NCI-H748 treated with DMSO at 0.1 percent for 48 hours (cell line): ENCODE data around the gene SLC38A6.

Experiments
- DNase-seq: peaks from one replicate; lab custom pipeline; 2025; lab: John Stamatoyannopoulos, UW

Gene SLC38A6

GRCh38 chr14:60980811-60981632 lies at the start of gene SLC38A6, which contains the start of gene TRMT5:
Gene SLC38A6 (plus strand): TSS chr14:60981245. CDS start chr14:60981278, 33 bp downstream.
Gene TRMT5 (minus strand): TSS chr14:60981079. CDS start chr14:60980973, 106 bp downstream.
- DNase-seq, result peak; percentile 91

GRCh38 chr14:60933920-60934655 lies 47.0 kb upstream of the SLC38A6 start:
- DNase-seq, result no peak

DNA sequence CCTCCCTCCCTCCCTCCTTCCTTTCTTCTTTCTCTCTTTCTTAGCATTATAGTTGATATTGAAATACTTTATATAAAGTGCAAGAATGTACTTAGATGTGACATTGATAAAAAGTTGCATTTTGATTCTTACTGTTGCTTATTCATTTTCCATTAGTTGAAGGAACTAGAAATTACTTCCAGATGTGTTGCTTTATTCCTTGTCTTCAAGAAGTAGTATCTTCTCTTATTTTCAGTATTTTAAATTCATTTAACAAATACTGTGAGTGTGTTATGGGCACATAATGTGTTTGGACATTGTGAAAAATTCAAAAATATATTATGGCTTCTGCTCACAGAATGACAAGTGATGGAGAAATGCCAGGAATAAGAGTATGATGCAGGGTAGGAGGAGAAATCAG lies 45.7 kb upstream of the SLC38A6 start:
- DNase-seq, result no peak

DNA sequence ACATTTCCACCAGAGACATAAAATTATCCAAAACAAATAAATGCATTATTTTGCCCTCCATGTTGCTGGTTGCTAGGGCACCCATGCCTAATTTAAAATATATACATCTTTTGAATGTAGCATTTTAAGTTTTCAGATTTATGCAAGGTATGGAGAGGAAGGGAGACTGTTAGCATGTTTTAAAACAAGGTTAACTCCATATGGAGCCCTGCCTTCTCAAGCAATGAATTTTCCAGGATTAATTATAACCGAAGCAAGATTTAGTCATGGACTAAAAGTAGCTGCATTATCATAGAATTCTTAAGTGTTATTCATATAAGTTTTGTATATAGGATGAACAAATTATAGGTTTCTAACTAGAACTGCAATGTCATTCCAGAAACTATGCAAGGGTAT lies 37.4 kb upstream of the SLC38A6 start:
- DNase-seq, result no peak

- no peak for DNase-seq
These were observed 36.8 kb upstream of the SLC38A6 start for GRCh38 chr14:60944204-60944603.

- no peak for DNase-seq
These were observed 35.1 kb upstream of the SLC38A6 start for GRCh38 chr14:60945984-60946383.

DNA sequence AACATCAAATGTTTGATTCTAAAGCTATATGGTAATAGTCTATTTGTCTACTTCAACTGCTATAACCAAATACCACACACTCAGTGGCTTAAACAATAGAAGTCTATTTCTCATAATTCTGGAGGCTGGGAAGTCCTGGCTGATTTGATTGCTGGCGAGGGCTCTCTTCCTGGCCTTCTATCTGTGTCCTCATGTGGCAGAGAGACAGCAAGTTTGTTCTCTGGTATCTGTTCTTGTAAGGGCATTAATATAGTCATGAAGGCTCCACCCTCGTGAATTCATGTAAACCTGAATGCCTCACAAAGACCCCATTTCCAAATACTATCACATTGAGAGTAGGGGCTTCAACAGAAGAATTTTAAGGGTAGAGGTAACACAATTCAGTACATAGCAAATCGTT lies 34.3 kb upstream of the SLC38A6 start:
- DNase-seq, result no peak

DNA sequence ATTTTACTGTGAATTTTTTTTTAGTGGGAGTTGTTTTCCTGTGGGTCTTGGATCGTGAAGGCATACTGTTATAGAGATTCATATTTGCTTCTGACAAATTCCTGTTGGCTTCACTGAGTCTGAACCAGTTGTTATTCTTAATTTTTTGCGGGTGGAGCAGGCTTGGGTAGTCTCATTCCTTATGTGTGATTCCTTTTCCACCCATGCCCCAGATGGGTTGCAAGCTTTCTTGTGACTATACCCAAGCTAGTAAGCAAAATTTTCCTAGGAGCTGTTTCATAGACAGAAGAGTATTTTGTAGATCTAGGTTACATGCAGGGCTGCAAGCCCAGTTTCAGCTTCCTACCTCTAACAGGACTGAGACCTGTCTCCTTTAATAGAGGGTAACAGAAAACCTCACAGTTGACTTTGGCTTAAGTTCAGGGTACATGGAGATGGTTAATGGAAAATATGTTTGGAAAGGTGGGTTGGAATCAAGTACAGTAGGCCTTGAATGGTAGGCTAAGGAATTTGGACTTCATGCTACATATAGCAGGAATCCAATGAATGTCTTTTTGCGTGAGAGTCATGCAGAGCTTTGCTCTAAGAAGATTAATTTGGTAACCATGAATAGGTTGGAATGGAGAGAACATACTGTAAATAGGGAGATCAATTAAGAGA lies 29.1 kb upstream of the SLC38A6 start:
- DNase-seq, result no peak

GRCh38 chr14:60956202-60956601 lies 24.8 kb upstream of the SLC38A6 start:
- no peak for DNase-seq

DNA sequence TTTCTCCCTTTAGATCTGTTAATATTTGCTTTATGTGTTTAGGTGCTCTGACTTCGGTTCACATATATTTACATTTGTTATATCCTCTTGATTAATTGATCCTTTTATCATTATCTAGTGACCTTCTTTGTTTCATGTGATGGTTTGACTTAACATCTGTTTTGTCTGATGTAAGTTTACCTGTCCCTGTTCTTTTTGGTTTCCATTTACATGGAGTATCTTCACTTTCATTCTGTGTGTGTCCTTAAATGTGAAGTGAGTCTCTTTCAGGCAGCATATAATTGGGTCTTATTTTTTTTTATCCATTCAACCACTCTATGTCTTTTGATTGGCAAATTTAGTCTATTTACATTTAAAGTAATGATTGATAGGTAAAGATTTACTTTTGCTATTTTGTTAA lies 24.4 kb upstream of the SLC38A6 start:
- DNase-seq, result no peak

- DNase-seq, result no peak
These were observed 22.9 kb upstream of the SLC38A6 start for GRCh38 chr14:60958146-60958545.

- no peak for DNase-seq
These were observed 17.3 kb upstream of the SLC38A6 start for GRCh38 chr14:60963761-60964160.

DNA sequence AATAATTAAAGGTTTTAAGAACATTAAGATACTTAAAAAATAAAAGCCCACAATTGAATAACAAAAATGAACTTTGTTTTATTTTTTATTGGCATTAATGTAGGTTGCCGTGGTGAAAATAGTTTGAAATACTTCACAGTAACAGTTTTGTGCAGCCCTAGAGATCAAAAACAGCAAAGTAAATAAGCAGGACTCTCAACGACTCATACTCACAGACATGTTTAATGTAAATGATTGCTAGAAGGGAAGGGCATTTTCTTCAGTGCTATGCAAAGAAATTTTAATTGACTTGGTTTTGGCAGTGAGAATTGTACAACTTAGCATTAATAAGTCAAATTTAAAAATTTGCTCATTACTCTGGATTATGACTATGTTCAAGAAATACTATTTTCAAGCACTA lies 16.1 kb upstream of the SLC38A6 start:
- DNase-seq, result no peak

DNA sequence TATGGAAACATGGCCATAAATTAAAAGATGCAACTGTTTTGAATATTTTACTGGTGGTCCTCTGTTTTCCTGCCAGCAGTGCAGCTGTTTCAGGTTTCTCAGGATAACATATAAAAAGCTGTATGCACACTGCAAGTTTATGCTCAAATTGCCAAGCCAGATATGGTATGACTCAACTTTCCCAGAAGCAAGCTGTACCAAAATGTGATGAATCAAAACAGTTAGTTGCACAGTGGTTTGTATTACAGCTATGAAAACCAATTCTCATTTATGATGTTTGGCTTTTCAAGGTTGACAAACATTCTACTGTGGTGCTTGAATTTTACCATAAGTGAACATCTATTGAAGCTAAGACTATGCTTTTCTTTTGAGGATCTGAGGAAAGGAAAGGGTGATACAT lies 15.6 kb upstream of the SLC38A6 start:
- DNase-seq, result no peak

DNA sequence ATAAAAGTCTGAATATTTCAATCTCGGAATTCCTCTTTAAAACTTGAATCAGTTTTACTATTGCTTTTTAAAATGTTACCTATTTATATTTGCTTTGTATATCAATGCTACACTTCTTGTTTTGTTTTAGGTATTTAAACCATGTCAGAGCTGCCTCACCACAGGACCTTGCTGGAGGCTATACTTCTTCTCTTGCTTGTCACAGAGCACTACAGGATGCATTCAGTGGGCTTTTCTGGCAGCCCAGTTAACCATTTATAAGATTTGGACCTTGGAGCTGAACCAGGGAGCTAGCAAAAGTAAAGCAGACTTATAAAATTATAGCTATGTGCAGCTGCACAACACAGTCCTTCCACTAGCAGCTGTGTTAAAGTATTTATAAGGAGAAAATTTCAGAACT lies 12.9 kb upstream of the SLC38A6 start:
- no peak for DNase-seq

GRCh38 chr14:60968671-60969070 lies 12.4 kb upstream of the SLC38A6 start:
- no peak for DNase-seq

- DNase-seq, result no peak
These were observed 10.9 kb upstream of the SLC38A6 start for GRCh38 chr14:60970146-60970545.

- no peak for DNase-seq
These were observed 9.8 kb upstream of the SLC38A6 start for GRCh38 chr14:60971271-60971670.

DNA sequence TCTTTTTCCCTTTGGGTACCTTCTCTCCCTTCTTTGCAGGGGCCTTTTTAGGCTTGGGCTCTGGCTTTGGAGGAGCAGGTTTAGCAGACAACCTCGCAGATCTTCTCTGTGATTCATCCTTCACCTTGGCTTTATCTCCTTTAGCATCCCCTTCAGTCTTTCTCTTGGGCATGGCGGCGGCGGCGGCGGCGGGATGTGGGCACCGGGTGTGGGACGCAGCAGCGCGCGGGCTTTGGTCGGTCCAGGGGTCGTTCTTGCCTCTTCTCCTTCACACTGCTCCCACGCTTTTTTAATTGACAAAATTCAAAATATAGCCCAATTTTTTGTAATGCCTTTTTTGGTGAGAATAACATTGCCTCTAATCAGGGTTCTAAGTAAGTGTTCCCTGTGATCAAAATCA lies 8.8 kb upstream of the SLC38A6 start:
- no peak for DNase-seq

DNA sequence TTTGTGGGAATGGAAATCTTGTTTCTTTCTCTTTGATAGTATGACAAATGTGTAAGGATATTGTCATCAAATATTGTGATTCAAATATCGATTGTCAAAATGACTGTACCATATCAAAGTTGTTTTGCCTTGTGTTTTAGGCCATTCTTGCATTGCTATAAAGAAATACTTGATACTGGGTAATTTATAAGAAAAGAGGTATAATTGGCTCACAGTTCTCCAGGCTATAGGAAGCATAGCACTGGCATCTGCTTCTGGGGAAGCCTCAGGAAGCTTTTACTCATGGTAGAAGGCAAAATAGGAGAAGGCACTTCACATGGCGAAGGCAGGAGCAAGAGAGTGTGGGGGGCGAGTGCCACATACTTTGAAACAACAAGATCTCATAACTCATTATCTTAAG lies 8.0 kb upstream of the SLC38A6 start:
- no peak for DNase-seq

DNA sequence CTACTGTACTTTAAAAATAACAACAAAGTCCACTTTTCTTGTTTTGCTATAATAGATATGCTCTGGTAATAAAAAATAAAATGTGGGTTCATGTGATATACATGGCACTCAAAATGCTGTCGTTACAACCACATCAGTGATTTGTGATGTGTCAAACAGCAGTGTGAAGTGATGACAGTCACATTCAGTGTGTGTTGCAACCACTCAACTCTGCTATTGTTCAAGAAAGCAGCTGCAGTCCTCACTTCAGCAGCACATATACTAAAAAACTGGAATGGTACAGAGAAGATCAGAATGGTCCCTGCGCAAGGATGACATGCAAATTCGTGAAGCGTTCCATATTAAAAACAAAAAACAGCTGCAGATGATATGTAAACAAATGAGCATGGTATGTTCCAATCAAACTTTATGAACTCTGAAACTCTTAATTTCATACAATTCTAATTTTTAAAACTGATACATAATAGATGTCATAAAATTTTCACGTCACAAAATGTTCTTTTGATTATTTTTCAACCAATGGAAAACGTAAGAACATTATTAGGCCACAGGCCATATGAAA lies 6.9 kb upstream of the SLC38A6 start:
- no peak for DNase-seq

DNA sequence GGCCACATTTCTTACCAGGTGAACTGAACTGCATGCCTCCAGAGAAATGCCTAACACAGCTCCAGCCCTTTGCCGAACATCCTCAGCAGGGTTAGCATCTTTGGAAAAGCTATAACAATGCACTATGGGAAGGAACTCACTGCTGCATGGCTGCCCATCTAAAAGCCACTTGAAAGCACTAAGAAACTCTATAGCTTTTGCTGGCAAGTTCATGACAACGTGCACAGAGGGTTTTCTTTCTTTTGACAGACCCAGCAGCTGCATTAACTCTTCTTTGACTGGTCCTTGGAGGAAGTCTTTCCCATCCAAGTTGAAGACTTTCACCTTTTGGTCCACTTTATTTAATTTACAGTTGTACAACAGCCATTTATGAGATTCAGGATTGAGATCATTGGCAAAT lies 5.5 kb upstream of the SLC38A6 start:
- DNase-seq, result no peak

DNA sequence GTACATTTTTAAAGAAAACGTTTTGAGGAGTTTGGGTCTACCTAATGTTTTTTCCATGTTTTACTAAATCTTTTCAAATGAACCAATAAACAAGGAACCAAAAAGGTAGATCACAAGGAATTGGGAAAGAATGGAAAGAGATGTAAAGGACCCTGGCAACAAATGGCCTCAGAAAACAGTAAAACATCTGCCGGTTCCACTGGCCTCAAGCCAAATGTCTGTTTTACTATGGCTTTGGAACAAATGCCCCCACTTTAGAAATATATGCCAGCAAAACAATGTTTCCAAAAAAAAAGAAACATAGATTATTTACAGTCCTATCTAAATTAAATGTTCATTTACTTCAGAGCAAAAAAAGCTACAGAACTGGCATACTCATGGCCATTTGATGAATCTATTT lies 3.2 kb upstream of the SLC38A6 start:
- DNase-seq, result no peak
